Fibroblast of lung (primary cell): ENCODE results near the gene ZFAND2A. TPM values are rescaled to one million over a fixed set of nuclear protein-coding genes. Genes with fewer than 3 reads are reported as not detected.
"Not testable (repeated sequence)": the region's sequence is repeated elsewhere in the genome, so short reads cannot be mapped to it uniquely, and the experiment has no call there.

Experiments
- DNase-seq, 2 donors: peaks; one replicate each; pipeline versions ENCODE4 v3.0.0 to v3.0.0-alpha.2; 2010; ENCODE audit warnings: low read depth in 2 of 2
- H2AFZ ChIP-seq: 2 replicates; pipeline ENCODE4 v1.5.1; 2012; ENCODE audit warnings: low read length, control low read depth, inconsistent platforms
- H3K27ac ChIP-seq: 2 replicates; pipeline ENCODE4 v1.5.1; 2011; ENCODE audit warnings: low read length, control low read depth; ENCODE audit not compliant: insufficient read depth
- H3K27me3 ChIP-seq: 2 replicates; pipeline ENCODE4 v1.5.1; 2011; ENCODE audit warnings: mild to moderate bottlenecking, low read length; ENCODE audit not compliant: control insufficient read depth, insufficient read depth
- H3K36me3 ChIP-seq: 2 replicates; pipeline ENCODE4 v1.5.1; 2011; ENCODE audit warnings: low read length; ENCODE audit not compliant: control insufficient read depth, insufficient read depth
- H3K4me1 ChIP-seq: 2 replicates; pipeline ENCODE4 v1.5.1; 2011; ENCODE audit warnings: low read length; ENCODE audit not compliant: control insufficient read depth, insufficient read depth; ENCODE audit errors: extremely low read depth
- H3K4me2 ChIP-seq: 2 replicates; pipeline ENCODE4 v1.5.1; 2011; ENCODE audit warnings: low read length, control low read depth; ENCODE audit not compliant: insufficient read depth; ENCODE audit errors: extremely low read depth
- H3K4me3 ChIP-seq, 4 experiments: fragments of 200-600 bp in 1 of 4; sonication (generic) in 1 of 4; replicated peaks in 1 of 4; 2 replicates each; pipeline ENCODE4 v1.5.1; 2011 to 2016; ENCODE audit warnings: low read length in 4 of 4, low read depth in 3 of 4, mild to moderate bottlenecking in 3 of 4, control low read depth in 2 of 4, inconsistent platforms in 1 of 4, mixed read lengths in 1 of 4; ENCODE audit not compliant: insufficient read depth in 1 of 4; ENCODE audit errors: control extremely low read depth in 1 of 4
- H3K79me2 ChIP-seq: 2 replicates; pipeline ENCODE4 v1.5.1; 2012; ENCODE audit warnings: mild to moderate bottlenecking, low read length, inconsistent platforms; ENCODE audit not compliant: control insufficient read depth, insufficient read depth
- H3K9ac ChIP-seq: 2 replicates; pipeline ENCODE4 v1.5.1; 2011; ENCODE audit warnings: mild to moderate bottlenecking, low read length, control low read depth; ENCODE audit not compliant: insufficient read depth
- H3K9me3 ChIP-seq: 2 replicates; pipeline ENCODE4 v1.5.1; 2012; ENCODE audit warnings: low read depth, low read length; ENCODE audit not compliant: control insufficient read depth, insufficient read depth
- H4K20me1 ChIP-seq: 2 replicates; pipeline ENCODE4 v1.5.1; 2011; ENCODE audit warnings: low read length; ENCODE audit not compliant: control insufficient read depth, insufficient read depth; ENCODE audit errors: extremely low read depth
- EZH2 ChIP-seq: IDR thresholded peaks from 2 replicates; pipeline ENCODE4 v1.5.1; 2012; ENCODE audit warnings: low read length, control low read depth, mild to moderate bottlenecking; ENCODE audit errors: missing control alignments
- polyA plus RNA-seq, 2 donors: library from polyadenylated mRNA; depleted of rRNA in 1 of 2; stranded (reverse) in 1 of 2; unstranded in 1 of 2; fragments of >200 nt; gene quantifications; 2 replicates each; pipeline ENCODE4 v1.2.1, GENCODE V29; 2011 to 2012; ENCODE audit warnings: missing spikeins in 1 of 2
- total RNA-seq: library from RNA; depleted of rRNA; stranded (reverse); fragments of >200 nt; gene quantifications from 2 replicates; pipeline ENCODE4 v1.2.1, GENCODE V29; 2014
- TF ChIP-seq, protein P1 (sequence below), 2 donors: IDR thresholded peaks in 1 of 2; conservative IDR thresholded peaks in 1 of 2; 1 replicate in 1 of 2; 2 replicates in 1 of 2; pipeline ENCODE4 v1.5.1; 2011 to 2012; ENCODE audit warnings: low read length in 2 of 2, control low read depth in 1 of 2, inconsistent platforms in 1 of 2, low read depth in 1 of 2, mild to moderate bottlenecking in 1 of 2

Gene ZFAND2A
- total and polyA plus RNA-seq, 2 donors (not counting 1 experiment from before 2014, with no cell fraction given), result 20.5 to 35.1 TPM

DNA sequence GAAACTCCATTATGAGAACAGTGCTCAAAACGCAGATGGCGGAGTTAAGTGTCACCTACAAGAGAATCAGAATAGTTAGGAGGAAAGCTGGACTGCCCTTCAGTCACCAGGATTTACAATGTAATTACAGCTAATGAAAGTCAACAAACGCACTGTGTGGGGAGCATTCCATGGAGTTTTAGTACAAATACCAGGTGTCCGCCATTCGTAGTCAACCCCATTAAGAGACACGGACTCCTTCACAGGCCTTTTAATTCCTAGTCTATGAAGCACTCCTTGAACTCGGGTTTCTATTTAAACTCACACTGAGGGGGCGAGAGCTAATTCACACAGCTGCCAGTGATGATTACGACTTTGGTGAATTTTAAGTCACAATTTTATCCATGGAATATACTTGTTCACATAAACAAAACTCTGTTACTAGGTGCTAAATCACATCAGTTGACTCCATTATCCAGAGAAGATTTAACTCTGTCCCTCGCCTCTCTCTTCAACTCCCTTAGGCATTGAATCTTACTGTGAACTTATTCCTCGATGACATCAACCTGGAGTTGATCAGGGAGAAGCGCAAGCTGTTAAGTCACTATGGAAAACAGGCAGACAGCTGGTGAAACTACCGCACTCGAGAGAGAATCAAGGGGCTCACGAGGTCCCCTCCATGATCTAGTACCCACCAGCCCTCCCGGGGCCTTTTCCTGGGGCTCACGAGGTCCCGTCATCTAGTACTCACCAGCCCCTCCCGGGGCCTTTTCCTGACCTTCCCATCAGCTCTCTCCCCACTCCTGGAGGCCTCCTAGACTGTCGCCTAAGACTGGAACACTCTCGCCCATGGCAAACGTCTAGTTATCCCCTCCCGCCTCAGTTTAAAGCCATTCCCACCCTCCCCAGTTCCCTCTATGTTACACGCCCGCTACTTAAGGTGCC is 1.5 kb downstream of the ZFAND2A start:
- H3K9ac ChIP-seq, result peak overlapping the region; percentile 99
- H3K4me3 ChIP-seq, result peak overlapping the region; percentile 77 to 97 (median 88)
- peak overlapping the region; percentile 66 for H3K27ac ChIP-seq
- H3K79me2 ChIP-seq, result peaks cover 31% of the 10 kb centered on the region
- H2AFZ ChIP-seq, result no peak overlapping the region
- peaks cover 15% of the 10 kb centered on the region for H3K4me1 ChIP-seq
- TF ChIP-seq EZH2, result no peak
- TF ChIP-seq, protein P1, sequence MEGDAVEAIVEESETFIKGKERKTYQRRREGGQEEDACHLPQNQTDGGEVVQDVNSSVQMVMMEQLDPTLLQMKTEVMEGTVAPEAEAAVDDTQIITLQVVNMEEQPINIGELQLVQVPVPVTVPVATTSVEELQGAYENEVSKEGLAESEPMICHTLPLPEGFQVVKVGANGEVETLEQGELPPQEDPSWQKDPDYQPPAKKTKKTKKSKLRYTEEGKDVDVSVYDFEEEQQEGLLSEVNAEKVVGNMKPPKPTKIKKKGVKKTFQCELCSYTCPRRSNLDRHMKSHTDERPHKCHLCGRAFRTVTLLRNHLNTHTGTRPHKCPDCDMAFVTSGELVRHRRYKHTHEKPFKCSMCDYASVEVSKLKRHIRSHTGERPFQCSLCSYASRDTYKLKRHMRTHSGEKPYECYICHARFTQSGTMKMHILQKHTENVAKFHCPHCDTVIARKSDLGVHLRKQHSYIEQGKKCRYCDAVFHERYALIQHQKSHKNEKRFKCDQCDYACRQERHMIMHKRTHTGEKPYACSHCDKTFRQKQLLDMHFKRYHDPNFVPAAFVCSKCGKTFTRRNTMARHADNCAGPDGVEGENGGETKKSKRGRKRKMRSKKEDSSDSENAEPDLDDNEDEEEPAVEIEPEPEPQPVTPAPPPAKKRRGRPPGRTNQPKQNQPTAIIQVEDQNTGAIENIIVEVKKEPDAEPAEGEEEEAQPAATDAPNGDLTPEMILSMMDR (conservative IDR thresholded peaks at IDR 0.05 in 1 of 2, IDR thresholded peaks at IDR 0.05 in 1 of 2; ENCODE audit: low read depth in 1 of 2, low read length in 2 of 2), result no peak
- no peak for DNase-seq
- H3K27me3 ChIP-seq, result no peaks in the 10 kb centered on the region
- no peaks in the 10 kb centered on the region for H4K20me1 ChIP-seq
- no peaks in the 10 kb centered on the region for H3K9me3 ChIP-seq
- peak overlapping the region; percentile 89 for H3K4me2 ChIP-seq
- H3K36me3 ChIP-seq, result peaks cover 13% of the 10 kb centered on the region

- H3K27ac ChIP-seq, result no peak overlapping the region
- H3K9me3 ChIP-seq, result no peaks in the 10 kb centered on the region
- H3K27me3 ChIP-seq, result no peaks in the 10 kb centered on the region
- H4K20me1 ChIP-seq, result no peaks in the 10 kb centered on the region
- H3K4me1 ChIP-seq, result peaks cover 15% of the 10 kb centered on the region
- peak; percentile 33 to 47 for DNase-seq
- H3K4me2 ChIP-seq, result no peak overlapping the region
- H3K36me3 ChIP-seq, result peaks cover 20% of the 10 kb centered on the region
- no peak overlapping the region for H3K4me3 ChIP-seq
- H3K79me2 ChIP-seq, result peaks cover 31% of the 10 kb centered on the region
- no peak overlapping the region for H3K9ac ChIP-seq
- no peak overlapping the region for H2AFZ ChIP-seq
- TF ChIP-seq, protein P1 (conservative IDR thresholded peaks at IDR 0.05 in 1 of 2, IDR thresholded peaks at IDR 0.05 in 1 of 2; ENCODE audit: low read depth in 1 of 2, low read length in 2 of 2), result no peak
- no peak for TF ChIP-seq EZH2
Measured at GRCh38 chr7:1156782-1157535, 3.0 kb downstream of the ZFAND2A start.

DNA sequence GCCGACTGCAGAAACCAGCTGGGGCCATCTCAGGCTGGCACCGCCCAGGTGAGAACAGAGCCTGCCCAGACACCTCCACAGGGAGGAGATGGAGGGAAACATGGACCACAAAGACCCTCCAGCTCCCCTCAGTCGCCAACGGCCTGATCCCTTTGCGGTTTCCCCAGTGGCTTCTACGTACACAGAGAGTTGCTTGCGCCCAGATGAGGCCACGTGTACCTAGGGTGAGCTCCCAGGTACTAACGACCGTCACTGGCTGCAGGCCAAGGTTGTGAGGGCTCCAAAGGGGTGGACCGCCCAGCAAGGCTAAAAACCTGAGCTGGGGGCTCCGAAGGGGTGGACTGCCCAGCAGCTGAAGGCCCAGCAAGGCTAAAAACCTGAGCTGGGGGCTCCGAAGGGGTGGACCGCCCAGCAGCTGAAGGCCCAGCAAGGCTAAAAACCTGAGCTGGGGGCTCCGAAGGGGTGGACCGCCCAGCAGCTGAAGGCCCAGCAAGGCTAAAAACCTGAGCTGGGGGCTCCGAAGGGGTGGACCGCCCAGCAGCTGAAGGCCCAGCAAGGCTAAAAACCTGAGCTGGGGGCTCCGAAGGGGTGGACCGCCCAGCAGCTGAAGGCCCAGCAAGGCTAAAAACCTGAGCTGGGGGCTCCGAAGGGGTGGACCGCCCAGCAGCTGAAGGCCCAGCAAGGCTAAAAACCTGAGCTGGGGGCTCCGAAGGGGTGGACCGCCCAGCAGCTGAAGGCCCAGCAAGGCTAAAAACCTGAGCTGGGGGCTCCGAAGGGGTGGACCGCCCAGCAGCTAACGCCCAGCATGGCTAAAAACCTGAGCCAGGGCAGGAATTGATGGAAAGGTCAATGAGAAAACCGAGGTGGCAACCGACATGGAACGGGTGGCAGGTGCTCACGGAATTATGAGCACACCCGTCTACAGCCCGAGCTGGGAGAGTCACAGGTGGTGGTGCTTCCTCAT is 3.9 kb downstream of the ZFAND2A start:
- H3K9me3 ChIP-seq, H3K4me3 ChIP-seq, DNase-seq, H4K20me1 ChIP-seq, H2AFZ ChIP-seq, H3K9ac ChIP-seq, H3K27ac ChIP-seq, H3K27me3 ChIP-seq, H3K4me2 ChIP-seq: not testable (repeated sequence)
- Histone ChIP-seq H3K36me3 (peaks cover 24% of the 10 kb centered on the region), H3K4me1 (peaks cover 15% of the 10 kb centered on the region), H3K79me2 (peaks cover 31% of the 10 kb centered on the region)
